T-helper 2 cell (primary cell): ENCODE results near the gene TNK1.

Experiments used
- DNase-seq, 5 experiments: peaks; one replicate each; pipeline versions ENCODE4 v3.0.0 to v3.0.0-alpha.2; 2012 to 2022

TNK1 gene

DNA sequence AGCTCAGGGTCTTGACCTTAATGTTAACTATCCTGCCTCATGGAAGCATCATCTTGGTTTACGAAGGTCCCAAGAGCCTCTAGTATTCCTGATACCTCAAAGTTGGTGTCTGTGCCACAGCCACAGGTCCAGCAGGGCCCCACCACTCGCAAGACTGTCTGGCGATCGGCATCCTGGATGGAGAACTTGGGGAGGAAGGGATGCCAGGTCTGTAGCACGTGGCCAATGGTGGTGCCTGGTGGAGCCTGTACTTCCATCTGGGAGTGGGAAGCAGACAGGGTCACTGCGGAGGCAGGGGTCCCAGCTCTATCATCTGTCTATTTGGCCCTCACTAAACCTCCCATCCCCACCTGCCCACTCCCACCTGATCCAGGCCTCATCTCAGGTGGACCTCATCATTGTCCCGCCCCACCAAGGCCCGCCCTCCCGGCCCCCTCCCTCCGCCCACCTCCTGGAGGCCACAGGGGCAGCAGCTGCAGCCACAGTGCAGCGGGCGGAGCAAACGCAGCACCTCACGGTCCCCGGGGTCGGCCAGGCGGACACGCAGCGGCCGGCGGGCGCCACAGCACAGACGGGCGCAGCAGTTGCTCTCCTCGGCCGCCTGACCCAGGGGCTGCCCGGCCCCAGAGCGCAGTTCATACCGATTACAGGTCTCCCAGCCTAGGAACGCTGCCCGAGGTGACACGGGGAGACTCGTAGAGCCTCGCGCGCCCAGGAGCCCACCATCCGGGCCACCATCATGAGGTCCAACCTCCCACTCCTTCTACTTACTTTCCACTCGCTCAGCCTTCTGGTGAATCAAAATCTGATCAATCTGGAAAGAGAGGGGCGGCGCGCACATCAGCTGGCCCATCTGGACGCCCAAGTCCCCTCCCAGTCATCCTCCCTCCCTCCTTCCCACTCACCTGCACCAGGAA lies 12.1 kb downstream of the TNK1 start:
- no peak for DNase-seq

DNA sequence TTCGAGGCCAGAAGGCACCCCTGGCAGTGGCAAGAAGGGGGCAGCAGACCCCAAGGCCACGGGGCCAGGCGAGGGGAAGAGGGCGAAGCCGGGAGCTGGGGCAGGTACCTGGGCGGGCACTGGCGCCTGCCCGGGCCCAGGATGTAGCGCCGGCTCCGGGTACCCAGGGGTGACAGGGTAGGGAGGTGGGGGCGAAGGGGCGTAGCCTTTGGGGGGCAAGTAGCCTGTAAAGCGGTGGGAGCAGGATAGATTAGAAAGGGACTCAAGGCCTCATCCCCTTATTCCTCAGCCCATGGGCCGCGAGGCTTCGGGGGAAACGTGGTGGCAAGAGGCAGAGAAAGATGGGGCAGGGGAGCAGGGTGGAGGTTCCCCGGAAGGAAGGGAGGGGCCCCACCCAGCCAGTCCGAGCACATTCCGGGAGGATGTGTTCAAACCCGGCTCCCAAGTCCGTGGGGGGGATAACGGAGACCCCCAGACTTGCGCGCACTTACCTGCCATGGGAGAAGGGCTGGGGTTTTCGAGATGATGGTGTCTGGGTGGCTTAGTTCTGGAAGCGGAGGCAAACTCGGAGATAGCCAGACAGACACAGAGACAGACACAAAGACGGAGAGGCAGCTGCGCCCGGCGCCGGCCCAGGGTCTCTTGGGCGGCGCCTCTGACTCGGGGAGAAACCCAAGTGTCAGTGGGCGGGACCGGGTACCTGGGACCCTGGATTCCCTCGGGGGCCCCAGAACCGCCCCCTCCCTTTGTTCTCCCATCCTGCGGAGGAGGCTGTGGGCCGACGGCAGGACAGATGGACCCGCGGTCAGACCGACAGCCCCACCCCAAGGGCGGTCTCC lies 12.9 kb downstream of the TNK1 start:
- DNase-seq, result peak; percentile 37 to 72 (median 59)

GRCh38 chr17:7394452-7395191 lies 13.7 kb downstream of the TNK1 start, which contains the start of gene PLSCR3:
Gene PLSCR3 (minus strand): TSS chr17:7394525. CDS start chr17:7394110, 415 bp downstream.
- peak; percentile 71 to 81 (median 74) for DNase-seq

DNA sequence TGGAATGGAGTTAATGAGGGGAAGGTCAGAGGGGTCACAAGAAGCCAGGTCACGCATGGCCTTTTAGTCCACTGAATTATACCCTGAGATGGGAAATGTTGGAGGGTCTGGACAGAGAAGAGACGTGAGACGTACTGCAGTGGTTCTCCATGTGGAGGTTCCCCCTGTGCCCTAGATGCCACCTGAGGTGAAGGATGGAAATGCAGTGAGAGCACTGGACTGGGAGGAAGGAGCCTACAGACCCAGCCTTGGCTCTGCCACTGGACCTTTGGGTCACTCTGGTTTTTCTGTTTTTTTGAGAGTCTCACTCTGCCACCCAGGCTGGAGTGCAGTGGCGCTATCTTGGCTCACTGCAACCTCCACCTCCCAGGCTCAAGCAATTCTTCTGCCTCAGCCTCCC lies 15.3 kb downstream of the TNK1 start:
- no peak for DNase-seq

- no peak for DNase-seq
Observed at GRCh38 chr17:7398612-7399011, 17.7 kb downstream of the TNK1 start.

GRCh38 chr17:7403043-7403726 lies 22.3 kb downstream of the TNK1 start:
- peak in 1 of 5 experiments; percentile 24 for DNase-seq

- DNase-seq, result no peak
Observed at GRCh38 chr17:7403727-7403976, 22.8 kb downstream of the TNK1 start.

DNA sequence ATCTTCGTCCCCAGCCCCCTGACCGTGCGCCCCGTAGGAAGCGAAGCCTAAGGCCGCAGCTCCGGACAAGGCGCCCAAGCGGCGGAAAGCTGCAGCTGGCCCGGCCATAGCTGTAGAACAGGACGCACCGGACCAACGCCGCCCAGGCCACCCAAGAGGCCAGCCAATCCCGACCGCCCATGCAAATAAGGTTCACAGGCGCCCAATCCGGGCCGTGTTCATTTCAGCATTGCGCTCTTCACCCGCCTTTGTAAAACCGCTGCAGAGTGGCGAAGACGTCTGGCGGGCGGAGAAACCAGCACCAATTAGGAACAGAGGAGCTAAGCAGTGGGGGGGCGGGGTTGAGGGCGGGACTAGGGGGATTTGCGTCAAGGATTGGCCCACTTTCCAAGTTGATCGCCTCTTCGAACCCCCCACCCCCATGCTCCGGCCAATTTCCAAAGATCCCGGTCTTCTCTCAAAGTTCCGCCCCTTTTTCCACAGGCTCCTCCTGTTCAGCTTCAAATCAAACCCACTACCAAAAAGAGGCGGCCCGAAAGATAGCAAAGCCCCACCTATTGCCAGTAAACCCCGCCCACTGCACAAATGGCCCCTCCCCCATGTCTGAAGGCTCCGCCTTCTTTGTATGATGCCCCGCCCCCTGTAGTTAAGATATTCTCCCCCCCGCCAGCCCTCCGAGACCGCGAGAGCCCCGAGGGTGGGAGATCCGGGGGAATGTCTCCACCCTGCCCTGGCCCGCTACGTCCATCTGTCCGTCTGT lies 23.3 kb downstream of the TNK1 start, which contains the start of gene TMEM256:
TSS of gene TMEM256 (minus strand) at position 121 of the 760 bp plus-strand sequence. CDS start at position 108, 13 bp downstream.
- peak; percentile 90 to 99 (median 92) for DNase-seq

DNA sequence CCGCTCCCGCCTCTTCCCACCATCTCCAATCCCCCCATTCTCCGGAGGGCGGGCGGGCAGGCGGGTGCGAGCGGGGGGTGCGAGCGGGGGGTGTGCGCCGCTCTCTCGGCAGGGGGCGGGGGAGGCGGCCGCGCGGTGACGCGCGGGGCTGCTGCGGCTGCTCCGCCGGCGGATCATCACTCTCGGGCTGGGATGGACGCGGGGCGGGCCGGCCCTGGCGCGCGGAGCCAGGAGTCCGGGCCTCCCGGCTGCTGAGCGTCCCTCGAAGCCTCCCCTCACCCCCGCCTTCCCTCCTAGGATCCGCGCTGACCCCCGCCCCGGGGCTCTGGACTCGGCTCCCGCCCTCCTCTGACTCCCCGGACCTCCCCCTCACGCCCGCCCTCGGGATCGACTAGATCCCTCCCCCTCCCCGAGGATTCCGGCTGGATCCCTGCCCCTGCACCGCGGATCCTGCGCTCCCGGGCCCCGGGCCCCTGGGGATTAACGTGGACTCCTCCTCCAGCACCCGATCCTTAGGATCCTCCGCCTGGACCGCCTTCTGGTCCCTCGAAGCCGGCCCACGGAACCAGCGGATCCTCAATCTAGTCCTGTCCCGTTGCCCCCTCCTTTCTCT lies 24.0 kb downstream of the TNK1 start:
- peak in 4 of 5 experiments; percentile 49 to 78 (median 68) for DNase-seq

GRCh38 chr17:7405350-7406234 lies 24.7 kb downstream of the TNK1 start:
- no peak for DNase-seq

DNA sequence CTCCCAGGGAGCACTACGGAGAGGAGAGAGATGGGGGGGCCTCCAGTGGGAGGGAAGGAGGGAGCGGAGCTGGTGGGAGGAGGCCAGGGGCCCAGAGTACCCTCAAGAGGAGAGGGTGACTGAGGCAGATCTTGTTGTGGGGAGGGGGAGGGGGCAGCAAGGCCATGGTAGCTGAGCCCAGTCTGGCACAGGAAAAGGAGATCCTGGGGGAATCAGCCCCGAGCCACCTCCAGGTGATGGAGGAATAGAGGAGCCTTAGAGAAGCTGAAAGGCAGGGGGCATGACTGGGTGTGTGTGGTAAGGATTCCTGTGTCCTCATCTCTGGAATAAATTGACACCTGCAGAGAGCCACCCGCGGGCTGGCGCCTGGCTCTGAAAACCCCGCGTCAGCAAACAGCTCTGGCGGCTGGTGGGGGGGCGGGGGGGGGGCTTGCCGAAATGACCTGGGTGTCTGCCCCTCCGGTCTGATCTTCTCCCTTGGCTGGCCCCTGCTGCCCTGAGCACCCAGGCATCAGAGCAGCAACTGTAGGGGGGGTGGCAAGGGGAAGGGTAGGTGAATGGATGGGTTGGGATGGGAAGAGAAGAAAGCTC lies 25.4 kb downstream of the TNK1 start:
- no peak for DNase-seq

GRCh38 chr17:7407082-7407481 lies 26.2 kb downstream of the TNK1 start:
- DNase-seq, result no peak

- no peak for DNase-seq
Observed at GRCh38 chr17:7407485-7408251, 26.8 kb downstream of the TNK1 start, which contains the start of gene NLGN2. Gene NLGN2 (plus strand): TSS chr17:7407845. CDS start chr17:7408256, 411 bp downstream.

DNA sequence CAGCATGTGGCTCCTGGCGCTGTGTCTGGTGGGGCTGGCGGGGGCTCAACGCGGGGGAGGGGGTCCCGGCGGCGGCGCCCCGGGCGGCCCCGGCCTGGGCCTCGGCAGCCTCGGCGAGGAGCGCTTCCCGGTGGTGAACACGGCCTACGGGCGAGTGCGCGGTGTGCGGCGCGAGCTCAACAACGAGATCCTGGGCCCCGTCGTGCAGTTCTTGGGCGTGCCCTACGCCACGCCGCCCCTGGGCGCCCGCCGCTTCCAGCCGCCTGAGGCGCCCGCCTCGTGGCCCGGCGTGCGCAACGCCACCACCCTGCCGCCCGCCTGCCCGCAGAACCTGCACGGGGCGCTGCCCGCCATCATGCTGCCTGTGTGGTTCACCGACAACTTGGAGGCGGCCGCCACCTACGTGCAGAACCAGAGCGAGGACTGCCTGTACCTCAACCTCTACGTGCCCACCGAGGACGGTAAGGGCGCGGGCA lies 27.4 kb downstream of the TNK1 start:
- DNase-seq, result peak in 2 of 5 experiments; percentile 38 to 50

DNA sequence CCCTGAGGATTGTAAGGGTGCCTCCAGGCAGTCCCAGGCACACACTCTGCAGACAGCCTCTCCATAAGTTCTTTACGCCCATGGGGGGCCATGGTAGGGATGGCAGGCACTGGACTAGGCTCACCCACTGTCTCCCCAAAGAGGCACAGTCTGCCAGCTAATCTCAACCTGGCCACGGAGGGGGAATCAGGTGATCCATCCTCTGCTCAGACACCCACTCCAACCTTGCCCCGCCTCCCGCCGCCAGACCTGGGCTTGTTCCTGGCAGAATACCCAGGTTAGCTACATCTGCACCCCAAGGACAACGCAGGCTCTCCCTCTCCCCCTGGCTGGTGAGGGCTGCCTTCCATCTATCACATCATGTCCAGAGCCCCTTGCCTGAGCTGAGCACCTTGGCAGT lies 28.0 kb downstream of the TNK1 start:
- no peak for DNase-seq

GRCh38 chr17:7409716-7410115 lies 28.8 kb downstream of the TNK1 start:
- no peak for DNase-seq

DNA sequence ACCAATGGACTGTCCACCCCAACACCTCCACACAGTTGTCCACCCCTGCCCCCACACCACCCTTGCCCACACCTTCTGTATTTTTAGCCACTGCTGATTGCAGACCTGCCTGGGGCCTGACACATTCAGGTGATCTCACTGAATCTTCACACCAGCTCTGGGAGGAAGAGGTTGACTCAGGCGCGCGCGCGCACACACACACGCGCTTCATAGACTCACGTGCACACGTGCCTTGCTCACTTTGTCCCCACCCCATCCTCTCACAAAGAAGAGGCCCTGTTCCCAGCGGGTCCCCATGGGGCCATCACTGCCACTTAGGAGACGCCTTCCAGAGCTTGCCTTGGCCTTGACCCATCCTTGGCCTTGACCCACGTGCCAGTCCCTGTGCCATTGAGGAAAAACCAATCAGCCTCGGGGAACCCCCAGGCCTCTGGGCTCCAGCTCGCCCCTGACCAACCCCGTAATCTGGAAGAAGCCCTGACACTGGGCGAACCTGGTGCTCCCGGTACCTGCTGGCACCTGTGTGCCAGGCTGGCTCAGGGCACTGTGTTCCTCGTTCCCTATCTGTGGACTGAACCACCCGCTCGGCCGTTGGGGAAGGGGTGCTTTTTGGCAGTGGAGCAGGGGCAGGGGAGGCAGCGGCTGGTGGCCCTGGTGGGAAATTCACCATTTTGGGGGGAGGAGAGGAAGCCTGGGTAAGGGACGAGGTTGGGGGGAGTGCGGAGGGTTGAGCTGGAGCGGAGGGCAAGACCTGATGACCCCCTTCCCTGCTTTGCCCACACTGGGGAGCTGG lies 29.9 kb downstream of the TNK1 start:
- DNase-seq, result peak in 1 of 5 experiments; percentile 34

DNA sequence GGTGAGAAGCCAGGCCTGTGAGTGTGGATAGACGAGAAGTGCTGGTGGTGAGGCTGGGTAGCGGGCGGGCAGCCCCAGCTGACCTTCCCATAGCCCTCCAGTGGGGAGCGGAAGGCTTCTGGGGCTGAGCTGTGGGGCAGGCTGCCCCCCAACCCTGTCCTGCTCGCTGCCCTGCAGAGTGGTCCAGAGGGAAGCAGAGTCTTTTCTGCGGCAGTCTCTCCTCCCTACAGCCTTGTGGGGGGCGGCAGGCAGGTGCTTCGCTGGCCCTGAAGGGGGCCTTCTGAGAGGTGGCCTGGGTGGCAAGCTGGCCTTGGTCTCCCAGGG lies 30.5 kb downstream of the TNK1 start:
- DNase-seq, result no peak
